ENCODE results near the gene GUCA2A.

Gene GUCA2A

DNA sequence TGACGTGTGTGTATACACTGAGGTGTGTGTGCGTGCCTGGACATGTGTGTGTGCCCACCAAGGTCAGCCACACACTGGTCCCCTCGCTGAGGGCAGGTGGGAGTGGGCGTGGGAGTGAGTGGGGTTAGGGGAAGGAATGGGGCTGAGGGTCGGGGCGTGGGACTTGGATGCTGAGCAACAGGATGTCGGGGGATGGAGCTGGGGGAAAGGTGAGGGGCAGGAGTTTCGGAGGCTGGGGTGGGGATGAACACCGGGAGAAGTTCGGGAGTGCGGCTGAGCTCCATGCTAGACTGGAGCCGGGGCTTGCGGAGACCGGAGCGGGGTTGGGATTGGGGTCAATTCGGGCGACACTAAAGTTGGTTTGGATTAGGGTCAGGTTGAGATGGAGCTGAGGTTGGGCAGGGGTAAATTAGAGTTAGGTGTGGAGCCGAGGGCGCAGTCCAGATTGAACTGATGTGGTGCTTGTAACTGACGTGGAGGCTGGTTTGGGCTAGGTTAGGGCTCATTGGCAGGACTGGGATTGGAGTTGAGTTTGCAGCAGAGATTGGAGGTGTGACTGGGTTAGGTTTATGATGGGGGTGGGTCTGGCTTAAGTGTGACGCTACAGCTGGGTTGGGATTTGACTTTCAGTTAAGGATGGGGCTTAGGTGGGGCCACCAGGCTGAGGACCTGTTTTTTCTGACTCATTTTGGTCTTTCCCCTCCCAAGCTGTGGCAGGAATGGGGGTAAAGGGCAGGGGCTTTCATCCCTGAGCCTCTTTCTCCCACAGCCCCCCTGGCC is 3.3 kb upstream of the GUCA2A start:
- in situ Hi-C loops (cut with MboI; ENCODE audit: low sequenced_read_pairs, unreplicated experiment), result no loop called here
- no peak for DNase-seq (ENCODE audit: low spot score)
- TF ChIP-seq, protein P1, sequence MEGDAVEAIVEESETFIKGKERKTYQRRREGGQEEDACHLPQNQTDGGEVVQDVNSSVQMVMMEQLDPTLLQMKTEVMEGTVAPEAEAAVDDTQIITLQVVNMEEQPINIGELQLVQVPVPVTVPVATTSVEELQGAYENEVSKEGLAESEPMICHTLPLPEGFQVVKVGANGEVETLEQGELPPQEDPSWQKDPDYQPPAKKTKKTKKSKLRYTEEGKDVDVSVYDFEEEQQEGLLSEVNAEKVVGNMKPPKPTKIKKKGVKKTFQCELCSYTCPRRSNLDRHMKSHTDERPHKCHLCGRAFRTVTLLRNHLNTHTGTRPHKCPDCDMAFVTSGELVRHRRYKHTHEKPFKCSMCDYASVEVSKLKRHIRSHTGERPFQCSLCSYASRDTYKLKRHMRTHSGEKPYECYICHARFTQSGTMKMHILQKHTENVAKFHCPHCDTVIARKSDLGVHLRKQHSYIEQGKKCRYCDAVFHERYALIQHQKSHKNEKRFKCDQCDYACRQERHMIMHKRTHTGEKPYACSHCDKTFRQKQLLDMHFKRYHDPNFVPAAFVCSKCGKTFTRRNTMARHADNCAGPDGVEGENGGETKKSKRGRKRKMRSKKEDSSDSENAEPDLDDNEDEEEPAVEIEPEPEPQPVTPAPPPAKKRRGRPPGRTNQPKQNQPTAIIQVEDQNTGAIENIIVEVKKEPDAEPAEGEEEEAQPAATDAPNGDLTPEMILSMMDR (IDR thresholded peaks at IDR 0.05; ENCODE audit: borderline replicate concordance, control extremely low read depth, extremely low read depth, insufficient read depth, missing control alignments), result no peak

DNA sequence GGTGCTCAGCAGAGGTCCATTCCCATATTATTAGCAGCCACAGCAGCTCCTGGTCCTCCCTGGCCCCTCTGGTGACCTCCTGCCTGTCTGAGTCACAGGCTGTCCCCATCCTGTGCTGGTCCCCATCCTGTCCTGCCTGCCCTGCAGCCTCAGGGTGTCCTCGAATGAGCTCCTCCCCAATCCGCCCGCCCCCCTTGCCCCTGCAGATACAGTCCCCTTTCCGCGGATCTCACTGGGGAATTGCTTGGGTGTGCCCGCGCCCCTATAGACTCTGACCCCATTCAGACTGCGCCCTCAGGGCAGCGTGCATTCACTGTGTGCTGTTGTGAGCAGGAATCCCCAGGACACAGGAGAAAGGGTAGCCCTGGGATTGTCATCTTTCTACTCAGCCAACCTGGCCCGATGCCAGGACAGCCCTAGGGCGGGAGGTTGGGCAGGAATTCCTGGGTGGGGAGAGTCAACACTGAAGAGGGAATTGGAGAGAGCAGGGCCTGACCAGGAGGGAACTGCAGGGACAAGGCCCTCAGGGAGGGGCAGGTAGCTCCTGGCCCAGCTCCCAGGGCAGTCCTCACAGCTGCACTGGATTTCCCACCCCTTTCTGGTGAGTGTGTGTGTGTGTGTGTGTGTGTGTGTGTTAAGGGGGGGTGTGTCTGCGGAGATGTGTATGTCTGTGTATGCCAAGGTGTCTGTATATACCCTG is 1.1 kb upstream of the GUCA2A start:
- in situ Hi-C loops (cut with MboI; ENCODE audit: low sequenced_read_pairs, unreplicated experiment), result no loop called here
- TF ChIP-seq, protein P1 (IDR thresholded peaks at IDR 0.05; ENCODE audit: borderline replicate concordance, control extremely low read depth, extremely low read depth, insufficient read depth, missing control alignments), result no peak
- DNase-seq (ENCODE audit: low spot score), result no peak

DNA sequence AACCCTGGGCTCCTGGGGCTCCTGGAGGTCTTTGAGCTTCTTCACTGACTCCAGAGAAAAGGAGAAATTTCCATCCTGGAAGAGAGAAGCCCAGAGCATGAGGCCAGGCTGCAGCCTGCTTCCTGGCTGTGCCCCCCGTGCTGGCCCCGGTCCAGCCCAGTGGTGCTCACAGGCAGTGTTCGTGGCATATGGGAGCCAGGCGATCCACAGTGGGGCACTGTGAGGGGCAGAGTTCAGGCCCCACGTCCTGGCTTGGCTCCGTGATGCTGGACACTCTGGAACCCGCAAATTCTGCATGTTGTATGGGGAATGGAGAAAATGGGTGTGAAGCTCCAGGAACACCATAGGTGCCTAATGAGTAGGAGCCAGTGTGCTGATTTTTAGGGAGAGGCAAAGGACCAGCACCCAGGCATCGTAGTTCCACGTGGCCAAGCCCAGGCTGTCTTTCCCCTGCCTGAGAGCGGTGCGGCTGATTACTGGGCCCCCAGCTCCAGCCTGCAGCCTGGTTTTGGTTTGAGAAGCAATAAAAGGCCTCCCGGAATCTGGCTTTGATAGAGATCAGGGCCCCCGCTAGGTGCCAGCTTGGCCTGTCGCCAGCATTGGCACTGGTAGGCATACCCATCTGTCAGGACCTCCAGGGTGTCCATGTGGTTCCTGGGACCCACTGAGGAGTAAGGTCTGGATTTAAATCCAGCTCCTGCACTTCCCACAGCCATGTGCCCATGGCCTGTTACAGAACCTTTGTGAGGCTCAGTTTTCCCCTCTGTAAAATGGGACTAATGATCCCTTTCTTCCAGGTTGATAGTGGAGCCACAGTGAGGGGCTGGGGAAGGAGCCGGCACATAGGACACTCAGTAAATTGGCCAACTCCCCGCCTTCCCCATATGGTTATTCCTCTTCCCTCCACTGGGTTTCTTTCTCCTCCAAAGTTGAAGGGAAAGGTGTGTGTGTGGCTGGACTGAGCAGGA is 725 bp downstream of the GUCA2A start:
- TF ChIP-seq, protein P1 (IDR thresholded peaks at IDR 0.05; ENCODE audit: borderline replicate concordance, control extremely low read depth, extremely low read depth, insufficient read depth, missing control alignments), result no peak
- no peak for DNase-seq (ENCODE audit: low spot score)
- in situ Hi-C loops (cut with MboI; ENCODE audit: low sequenced_read_pairs, unreplicated experiment), result no loop called here

DNA sequence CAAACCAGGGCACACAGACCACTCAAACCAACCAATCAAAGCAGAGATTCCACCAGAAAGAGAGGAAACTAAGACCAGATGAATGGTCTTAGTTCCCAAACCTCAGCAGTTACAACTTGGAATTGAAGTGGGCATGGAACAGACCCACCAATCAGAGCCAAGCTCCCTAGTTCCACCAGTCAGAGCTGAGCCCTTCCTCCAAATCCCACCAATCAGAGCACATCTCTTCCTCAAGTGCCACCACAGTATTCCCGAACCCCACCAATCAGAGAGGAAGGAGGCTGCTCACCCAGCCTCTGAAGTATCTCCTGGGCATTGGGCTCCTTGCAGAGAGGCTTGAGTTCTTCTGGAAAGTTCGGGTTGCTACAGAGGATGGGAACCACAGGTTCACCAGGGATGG is 1.4 kb downstream of the GUCA2A start:
- TF ChIP-seq, protein P1 (IDR thresholded peaks at IDR 0.05; ENCODE audit: borderline replicate concordance, control extremely low read depth, extremely low read depth, insufficient read depth, missing control alignments), result no peak
- in situ Hi-C loops (cut with MboI; ENCODE audit: low sequenced_read_pairs, unreplicated experiment), result no loop called here
- no peak for DNase-seq (ENCODE audit: low spot score)

DNA sequence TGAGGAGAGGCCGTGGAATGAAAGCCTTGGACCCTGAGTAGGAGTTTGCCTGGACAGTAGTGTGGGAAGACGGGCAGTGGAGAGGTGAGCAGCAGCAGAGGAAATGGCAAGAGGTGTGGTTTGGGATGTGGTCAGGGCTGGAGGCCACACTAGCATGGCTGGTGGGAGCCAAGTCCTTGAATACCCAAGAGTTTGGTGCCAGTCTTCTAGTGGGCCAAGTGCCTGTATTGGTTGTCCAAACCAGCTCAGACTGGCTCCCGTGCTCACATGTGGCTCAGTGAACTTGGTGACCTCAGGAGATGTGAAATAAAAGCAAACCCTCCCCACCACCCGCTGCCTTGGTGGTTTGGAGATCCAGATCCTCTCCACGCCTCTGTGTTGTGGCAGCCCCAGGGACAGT is 2.4 kb downstream of the GUCA2A start:
- no peak for DNase-seq (ENCODE audit: low spot score)
- in situ Hi-C loops (cut with MboI; ENCODE audit: low sequenced_read_pairs, unreplicated experiment), result no loop called here
- TF ChIP-seq, protein P1 (IDR thresholded peaks at IDR 0.05; ENCODE audit: borderline replicate concordance, control extremely low read depth, extremely low read depth, insufficient read depth, missing control alignments), result no peak

DNA sequence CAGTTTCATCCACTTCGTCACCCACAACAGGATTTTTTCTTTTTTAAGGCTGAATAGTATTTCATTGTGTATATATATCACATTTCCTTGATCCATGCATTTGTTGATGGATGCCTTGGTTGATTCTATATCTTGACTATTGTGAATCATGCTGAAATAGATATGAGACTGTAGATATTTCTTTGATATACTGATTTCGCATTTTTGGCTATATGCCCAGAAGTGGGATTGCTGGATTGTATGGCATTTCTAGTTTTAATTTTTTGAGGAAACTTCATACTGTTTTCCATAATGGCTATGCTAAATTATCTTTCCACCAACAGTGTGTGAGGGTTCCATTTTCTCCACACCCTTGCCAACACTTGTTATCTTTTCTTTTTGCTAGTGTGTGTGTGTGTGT is 6.4 kb downstream of the GUCA2A start:
- DNase-seq (ENCODE audit: low spot score), result no peak
- TF ChIP-seq, protein P1 (IDR thresholded peaks at IDR 0.05; ENCODE audit: borderline replicate concordance, control extremely low read depth, extremely low read depth, insufficient read depth, missing control alignments), result no peak
- in situ Hi-C loops (cut with MboI; ENCODE audit: low sequenced_read_pairs, unreplicated experiment), result no loop called here
